Spinal cord (tissue), 10 donors: ENCODE results near the gene PACSIN2. TPM values are rescaled to one million over a fixed set of nuclear protein-coding genes. Genes with fewer than 3 reads are reported as not detected.

Experiments used
- DNase-seq, 6 donors: peaks; one replicate each; pipeline versions ENCODE4 v3.0.0 to v3.0.0-alpha.2; 2013 to 2015; ENCODE audit warnings: low spot score in 6 of 6, low read depth in 4 of 6
- H3K27ac ChIP-seq: one replicate; pipeline ENCODE4 v1.5.1; 2013; ENCODE audit warnings: low read depth, low read length, control low read depth
- H3K27me3 ChIP-seq: one replicate; pipeline ENCODE4 v1.6.1; 2013; ENCODE audit warnings: low read length; ENCODE audit not compliant: control insufficient read depth, insufficient read depth
- H3K36me3 ChIP-seq: one replicate; pipeline ENCODE4 v1.6.1; 2013; ENCODE audit warnings: low read length; ENCODE audit not compliant: control insufficient read depth, insufficient read depth
- H3K4me1 ChIP-seq: one replicate; pipeline ENCODE4 v1.6.1; 2013; ENCODE audit warnings: low read length; ENCODE audit not compliant: control insufficient read depth, insufficient read depth
- H3K4me3 ChIP-seq: one replicate; pipeline ENCODE4 v1.5.1; 2013; ENCODE audit warnings: low read depth, low read length, control low read depth
- H3K9me3 ChIP-seq: one replicate; pipeline ENCODE4 v1.6.1; 2013; ENCODE audit warnings: low read length; ENCODE audit not compliant: control insufficient read depth, insufficient read depth
- WGBS: methylation state at CpG from one replicate; pipeline ENCODE4 v1.1.5; 2013; ENCODE audit warnings: missing lambda C conversion rate; ENCODE audit not compliant: insufficient coverage; 5-methylcytosine and 5-hydroxymethylcytosine counted together
- polyA plus RNA-seq, 2 donors: library from polyadenylated mRNA; unstranded; fragments of 120-200 nt; gene quantifications; one replicate each; pipeline ENCODE4 v1.2.1, GENCODE V29; 2013; ENCODE audit not compliant: insufficient read length in 2 of 2
- total RNA-seq, 2 donors: library from RNA; depleted of rRNA in 1 of 2; stranded (reverse); fragments of 120-200 nt in 1 of 2; fragments of >200 nt in 1 of 2; gene quantifications; one replicate each; pipeline versions ENCODE4 v1.2.3 to v1.2.4, GENCODE V29; 2013 to 2014
- donor health status: healthy.

The PACSIN2 gene
- total and polyA plus RNA-seq, 4 donors: 36.3 to 54.2 (median 45.9) TPM

DNA sequence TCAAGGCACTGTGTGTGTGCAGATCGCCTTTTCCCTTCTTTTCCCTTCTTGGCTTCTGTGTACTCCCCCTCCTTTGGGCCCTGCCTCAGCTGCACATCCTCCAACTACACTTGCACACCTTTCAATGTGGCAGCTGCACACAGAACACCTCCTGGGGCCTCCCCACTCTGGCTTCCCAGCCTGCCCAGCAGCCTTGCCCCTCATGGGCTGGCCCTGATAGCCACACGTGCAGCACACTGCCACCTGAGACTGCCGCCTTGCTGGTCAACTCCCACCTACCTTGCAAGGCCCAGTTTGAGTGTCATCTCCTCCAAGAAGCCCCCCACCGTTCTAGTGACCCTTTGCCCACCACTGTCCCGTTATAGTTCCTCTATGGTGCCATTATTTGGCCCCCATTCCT, 80.6 kb downstream of the PACSIN2 start:
- DNase-seq: no peak
- no peaks in the 10 kb centered on the region for H3K36me3 ChIP-seq
- H3K4me1 ChIP-seq: peaks cover 52% of the 10 kb centered on the region
- no peak overlapping the region for H3K4me3 ChIP-seq
- no peaks in the 10 kb centered on the region for H3K27me3 ChIP-seq
- H3K27ac ChIP-seq: peak overlapping the region; percentile 83
- no peaks in the 10 kb centered on the region for H3K9me3 ChIP-seq
- 70% methylated on average over 5 of the region's 5 CpGs for WGBS

DNA sequence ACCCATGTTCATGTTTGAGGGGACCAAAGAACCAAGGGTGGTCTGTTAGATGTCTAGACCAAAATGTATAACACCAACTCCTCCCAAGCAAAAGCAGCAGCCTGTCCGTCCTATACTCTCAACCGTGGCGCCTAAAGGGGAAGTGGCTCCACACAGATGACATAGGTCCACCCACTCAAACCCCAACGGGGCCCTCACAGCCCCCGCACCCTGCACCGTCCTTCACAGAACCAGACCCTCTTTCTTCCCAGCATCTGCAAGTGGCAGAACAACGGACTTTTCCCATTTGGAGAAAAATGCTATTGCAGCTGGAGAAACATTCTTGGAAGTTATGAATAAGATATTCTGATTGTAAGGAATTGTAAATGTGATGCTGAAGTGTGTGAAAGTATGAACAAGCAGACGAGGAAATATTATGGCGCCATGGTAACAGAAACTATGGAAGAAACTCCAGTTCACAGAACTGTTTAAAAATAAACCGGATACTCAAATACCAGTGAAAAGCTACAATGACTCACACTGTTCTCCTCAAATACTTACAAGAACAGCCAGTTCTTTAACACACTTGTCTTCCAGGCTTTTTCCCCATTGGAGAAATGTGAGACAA, 81.4 kb downstream of the PACSIN2 start:
- H3K27ac ChIP-seq: peak overlapping the region; percentile 83
- H3K4me1 ChIP-seq: peaks cover 50% of the 10 kb centered on the region

DNA sequence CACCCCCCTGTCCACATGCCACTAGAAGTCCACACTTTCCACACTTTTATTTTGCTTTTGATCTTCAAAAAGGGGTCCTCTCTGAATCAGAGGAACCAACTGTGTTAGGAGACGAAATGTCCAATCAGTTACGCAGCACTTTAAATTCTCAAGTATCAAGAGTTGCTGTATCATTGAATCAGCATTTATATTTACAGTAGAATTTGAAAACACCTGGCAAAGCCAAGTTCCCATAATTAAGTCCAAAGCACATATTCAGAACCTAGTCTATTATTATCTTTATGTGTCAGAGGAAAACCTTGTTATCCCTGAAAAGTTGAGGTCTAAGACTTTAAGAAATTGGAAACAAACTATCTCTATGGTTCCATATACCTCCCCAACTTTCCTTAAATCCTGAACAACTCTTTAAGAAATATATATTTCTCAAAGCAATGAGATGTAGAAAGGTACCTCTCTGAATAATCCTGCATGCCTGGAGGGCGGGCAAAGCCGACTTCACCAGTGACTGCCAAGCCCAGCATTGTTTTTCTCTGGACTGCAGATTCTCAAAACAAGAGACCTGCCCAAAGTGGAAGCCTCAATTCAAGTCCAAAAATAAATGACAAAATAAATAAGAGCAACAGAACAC, 82.0 kb downstream of the PACSIN2 start:
- Histone ChIP-seq H3K27me3 (no peaks in the 10 kb centered on the region), H3K4me3 (no peak overlapping the region), H3K9me3 (no peaks in the 10 kb centered on the region), H3K36me3 (no peaks in the 10 kb centered on the region), H3K27ac (peak overlapping the region; percentile 83), H3K4me1 (peaks cover 48% of the 10 kb centered on the region)
- no CpG with 5 or more reads among the region's 4 CpGs for WGBS
- no peak for DNase-seq

More for the DNA sequence above, 81.4 kb downstream of the PACSIN2 start:
- WGBS: 63% methylated on average over 4 of the region's 10 CpGs
- Histone ChIP-seq H3K27me3 (no peaks in the 10 kb centered on the region), H3K9me3 (no peaks in the 10 kb centered on the region), H3K4me3 (no peak overlapping the region), H3K36me3 (no peaks in the 10 kb centered on the region)
- peak in 2 of 6 donors; percentile 25 to 81 for DNase-seq

DNA sequence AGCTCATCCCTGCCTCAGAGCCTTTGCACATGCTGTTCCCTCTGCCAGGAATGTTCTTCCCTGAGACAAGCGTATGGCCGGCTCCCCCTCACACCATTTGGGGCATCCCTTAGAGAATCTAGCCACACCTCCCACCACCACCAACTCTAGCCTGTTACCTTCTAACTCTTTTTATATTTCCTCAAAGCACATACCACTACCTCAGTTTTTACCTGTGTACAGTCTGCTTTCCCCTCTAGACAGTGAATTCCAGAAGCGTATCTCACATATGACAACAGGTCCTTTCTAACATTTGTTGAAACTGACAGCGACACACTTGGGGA, 82.8 kb downstream of the PACSIN2 start:
- H3K27me3 ChIP-seq: no peaks in the 10 kb centered on the region
- no peaks in the 10 kb centered on the region for H3K9me3 ChIP-seq
- no peak overlapping the region for H3K4me3 ChIP-seq
- no peaks in the 10 kb centered on the region for H3K36me3 ChIP-seq
- H3K27ac ChIP-seq: peak overlapping the region; percentile 25
- no peak for DNase-seq
- peaks cover 48% of the 10 kb centered on the region for H3K4me1 ChIP-seq
- WGBS: 95% methylated on average over 2 of the region's 4 CpGs

DNA sequence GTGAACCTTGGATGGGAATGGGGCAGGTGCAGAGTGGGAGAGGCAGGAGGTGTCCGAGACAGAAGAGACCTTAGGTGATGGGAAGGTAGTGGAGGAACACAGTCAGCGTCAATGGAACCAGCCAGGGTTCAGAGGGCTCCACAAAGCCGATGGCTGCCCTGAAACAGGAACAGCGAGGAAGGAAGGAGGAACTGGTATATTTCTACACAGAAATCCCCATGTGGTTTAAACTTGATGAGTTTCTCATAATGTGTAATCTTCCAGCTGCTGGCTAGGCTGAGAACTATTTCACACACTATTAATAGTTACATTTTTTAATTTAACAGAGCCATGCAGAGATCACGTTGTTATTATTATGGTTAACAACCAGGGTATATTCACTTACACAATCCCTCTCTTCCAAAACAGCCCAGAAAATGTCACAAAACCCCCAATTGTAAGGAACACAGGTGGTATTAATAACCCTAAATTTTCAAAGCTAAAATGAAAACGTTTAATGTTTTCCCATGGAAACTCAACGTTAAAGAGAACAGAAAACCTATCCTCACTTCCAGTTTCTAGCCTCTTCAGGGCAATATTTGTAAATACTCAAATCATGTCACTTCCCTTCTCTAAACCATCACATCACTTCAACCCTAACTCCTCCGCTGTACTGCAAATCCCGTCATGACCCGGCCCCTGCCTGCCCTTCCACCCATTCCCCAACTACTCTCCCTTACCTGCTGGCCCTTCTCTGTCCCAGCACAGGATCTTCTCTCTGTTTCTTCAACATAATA, 83.3 kb downstream of the PACSIN2 start:
- DNase-seq: peak in 1 of 6 donors; percentile 73
- Histone ChIP-seq H3K4me1 (peaks cover 54% of the 10 kb centered on the region), H3K27me3 (no peaks in the 10 kb centered on the region), H3K4me3 (no peak overlapping the region), H3K27ac (peak overlapping the region; percentile 25), H3K36me3 (no peaks in the 10 kb centered on the region), H3K9me3 (no peaks in the 10 kb centered on the region)
- 85% methylated on average over 7 of the region's 10 CpGs for WGBS

DNA sequence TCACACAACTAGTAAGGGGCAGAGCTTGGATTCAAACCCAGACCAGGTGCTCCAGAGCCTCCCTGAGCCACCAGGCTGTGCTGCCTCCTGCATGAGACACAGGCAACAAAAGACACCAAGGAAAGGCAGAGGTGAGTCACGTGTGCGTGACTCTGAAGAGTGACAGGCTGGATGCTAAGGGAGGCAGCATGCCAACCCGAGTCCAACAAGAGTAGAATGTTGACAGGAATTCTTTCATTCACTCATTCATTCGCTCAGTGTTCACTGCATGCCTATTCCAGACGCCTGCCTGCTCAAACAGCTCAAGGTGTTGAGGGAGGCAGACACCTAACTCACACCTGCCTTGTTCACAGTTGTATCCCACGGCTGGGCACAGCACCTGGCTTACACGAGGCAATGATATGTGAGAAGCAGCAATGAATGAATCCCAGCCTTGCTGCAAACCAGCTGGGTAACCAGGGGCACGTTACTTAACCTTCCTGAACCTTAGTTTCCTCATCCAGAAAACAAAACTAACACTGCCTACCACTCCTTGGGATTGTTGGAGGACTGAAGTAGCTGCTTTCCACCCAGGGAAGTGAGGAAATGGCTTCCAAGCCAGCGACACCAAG, 84.0 kb downstream of the PACSIN2 start:
- no peak for DNase-seq
- Histone ChIP-seq H3K36me3 (no peaks in the 10 kb centered on the region), H3K27me3 (no peaks in the 10 kb centered on the region), H3K4me1 (peaks cover 58% of the 10 kb centered on the region), H3K27ac (peak overlapping the region; percentile 4), H3K9me3 (no peaks in the 10 kb centered on the region), H3K4me3 (no peak overlapping the region)
- 85% methylated on average over 4 of the region's 9 CpGs for WGBS

DNA sequence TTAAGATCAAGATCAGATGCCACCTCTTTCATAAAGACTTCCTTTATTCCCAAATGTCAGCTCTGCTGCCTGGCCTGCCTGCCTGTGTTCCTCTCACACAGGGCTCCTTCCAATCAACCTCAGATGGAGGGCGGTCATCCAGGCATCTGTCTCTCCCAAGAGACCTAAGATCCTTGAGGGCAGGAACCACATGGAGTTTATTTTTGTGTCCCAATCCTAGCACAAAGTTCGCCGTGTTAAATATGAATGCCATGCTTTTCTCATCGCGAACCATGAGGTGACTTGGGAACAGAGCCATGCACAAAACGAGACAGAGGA, 85.2 kb downstream of the PACSIN2 start:
- Histone ChIP-seq H3K4me3 (no peak overlapping the region), H3K27me3 (no peaks in the 10 kb centered on the region), H3K4me1 (peaks cover 55% of the 10 kb centered on the region), H3K9me3 (no peaks in the 10 kb centered on the region), H3K27ac (no peak overlapping the region), H3K36me3 (no peaks in the 10 kb centered on the region)
- WGBS: 55% methylated on average over 6 of the region's 6 CpGs
- DNase-seq: no peak

DNA sequence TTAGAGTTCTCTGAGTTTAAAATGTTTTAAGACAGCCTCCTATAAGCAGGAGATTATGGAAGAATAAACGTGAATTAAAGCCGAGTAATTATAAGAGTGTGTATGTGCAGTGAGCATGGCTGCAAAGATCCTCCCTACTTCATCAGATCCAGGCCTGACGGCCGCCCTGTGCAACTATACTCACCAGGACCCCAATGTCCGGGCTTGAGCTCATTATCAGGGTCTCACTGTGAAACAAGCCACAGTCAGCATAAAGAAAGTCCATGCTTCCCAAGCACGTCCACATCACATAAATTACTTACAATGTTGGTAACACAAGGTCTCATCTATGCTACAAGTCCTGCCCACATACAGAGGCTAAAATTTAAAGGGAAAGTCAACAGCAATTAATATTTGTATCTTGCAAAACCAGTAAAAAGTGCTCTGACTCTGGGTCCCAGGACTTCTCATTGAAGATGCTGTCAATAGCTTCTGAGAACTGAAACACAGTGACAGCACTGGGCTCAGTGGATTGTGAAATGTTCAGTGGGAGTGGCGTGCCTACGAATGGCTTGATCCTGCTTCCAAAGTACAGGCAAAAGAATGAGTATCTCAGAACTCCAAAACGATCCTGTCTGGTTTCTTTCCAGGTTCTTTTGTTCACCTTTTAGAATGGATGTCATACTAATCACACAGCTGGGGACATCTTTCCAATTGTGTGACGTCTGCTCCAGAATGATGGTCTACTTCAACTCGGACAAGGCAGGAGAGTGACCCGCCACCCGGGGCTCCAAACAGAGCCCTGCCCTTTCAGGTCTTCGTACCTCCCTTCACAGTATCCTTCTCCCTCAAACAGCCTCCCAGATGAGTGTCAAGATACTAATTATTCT, 85.7 kb downstream of the PACSIN2 start:
- DNase-seq: no peak
- Histone ChIP-seq H3K9me3 (no peaks in the 10 kb centered on the region), H3K4me1 (peaks cover 49% of the 10 kb centered on the region), H3K4me3 (no peak overlapping the region), H3K27me3 (no peaks in the 10 kb centered on the region), H3K27ac (peak overlapping the region; percentile 25), H3K36me3 (no peaks in the 10 kb centered on the region)
- WGBS: 38% methylated on average over 9 of the region's 14 CpGs

DNA sequence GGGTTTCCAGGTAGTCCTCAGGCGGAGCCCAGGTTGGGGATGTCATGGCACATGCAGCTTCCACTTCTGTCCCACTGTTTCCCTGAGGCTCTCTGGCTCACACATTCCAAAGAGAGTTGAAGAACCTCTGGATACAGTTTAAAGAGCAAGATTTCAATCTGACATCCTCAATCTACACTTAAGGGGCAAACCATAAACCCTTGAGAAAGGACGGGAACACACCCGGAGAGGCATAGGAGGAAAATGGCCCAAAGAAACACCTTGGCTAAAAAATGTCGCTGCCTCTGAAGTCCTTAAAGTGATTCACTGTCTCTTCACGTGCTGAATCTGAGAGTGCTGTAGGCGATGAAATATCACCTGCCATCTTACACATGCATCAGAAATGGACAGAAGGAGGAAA, 87.0 kb downstream of the PACSIN2 start:
- WGBS: 90% methylated on average over 3 of the region's 6 CpGs
- Histone ChIP-seq H3K27ac (no peak overlapping the region), H3K9me3 (no peaks in the 10 kb centered on the region), H3K27me3 (no peaks in the 10 kb centered on the region), H3K36me3 (no peaks in the 10 kb centered on the region), H3K4me1 (peaks cover 41% of the 10 kb centered on the region), H3K4me3 (no peak overlapping the region)
- DNase-seq: peak in 1 of 6 donors; percentile 33
